Measurements from ENCODE around the gene FRMD1. TPM values are rescaled to one million over a fixed set of nuclear protein-coding genes. Genes with fewer than 3 reads are reported as not detected.

FRMD1 gene
- total and polyA plus RNA-seq, 2 experiments from 2014 or later, result 0.07 TPM; not detected in 1

DNA sequence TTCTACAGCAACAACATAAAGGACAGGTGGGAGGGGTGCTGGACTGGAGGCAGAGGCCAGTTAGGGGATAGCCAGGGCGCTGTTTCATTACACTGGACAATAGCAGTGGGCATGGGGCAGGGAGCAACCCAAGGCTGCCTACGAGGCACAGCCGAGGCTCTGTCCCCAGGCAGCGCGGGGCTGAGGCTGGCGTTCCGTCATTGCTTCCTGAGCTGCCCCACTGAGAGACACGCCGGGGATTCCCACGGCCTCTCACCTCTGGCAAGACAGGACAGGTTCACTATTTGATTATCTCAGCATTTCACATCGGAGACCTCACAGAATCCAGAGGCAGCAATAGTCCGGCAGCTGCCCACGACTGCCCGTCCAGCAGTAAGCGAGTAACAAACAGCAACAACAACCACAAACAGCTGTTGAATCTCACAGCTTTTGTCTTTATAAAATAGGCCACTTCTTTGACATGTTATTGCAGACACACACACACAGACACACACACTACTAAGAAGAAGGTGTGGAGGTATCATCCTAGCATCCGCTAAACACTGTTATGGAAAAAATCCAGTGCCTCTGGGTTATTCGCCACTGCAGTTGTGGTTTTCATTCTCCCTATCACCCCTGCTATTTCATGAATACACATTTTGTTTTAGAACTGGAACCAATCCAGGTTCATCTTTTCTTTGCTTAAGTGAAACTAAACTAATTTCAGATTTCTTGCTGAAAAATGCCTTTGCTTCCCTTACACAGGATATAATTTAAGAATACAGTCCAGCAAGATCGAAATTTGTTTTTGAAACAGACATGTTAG lies 62.1 kb downstream of the FRMD1 start:
- no peak overlapping the region for H2AFZ ChIP-seq
- H3K9me3 ChIP-seq (ENCODE audit: low read depth), result no peaks in the 10 kb centered on the region

DNA sequence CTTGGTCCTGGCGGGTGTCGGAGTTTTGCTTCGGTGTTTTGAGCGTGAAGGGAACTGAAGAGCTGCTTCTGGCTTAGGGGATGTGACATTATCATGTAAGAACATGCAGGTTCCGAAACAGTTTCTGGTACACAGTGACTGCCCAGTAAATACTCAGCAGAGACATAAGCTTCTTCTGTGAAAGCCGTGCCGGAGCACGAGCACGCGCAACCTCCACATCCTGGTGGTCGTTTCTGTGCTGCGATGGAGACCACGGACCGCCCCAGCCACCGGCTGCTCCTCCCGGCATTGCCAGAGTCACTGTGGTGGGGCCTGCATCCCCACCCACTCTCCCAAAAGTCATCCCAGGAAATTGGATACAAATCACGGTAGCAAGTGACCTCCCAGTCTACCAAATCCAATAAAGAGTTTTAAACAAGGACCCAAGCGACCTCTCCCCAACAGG lies 62.8 kb downstream of the FRMD1 start:
- Histone ChIP-seq H3K9me3 (ENCODE audit: low read depth) (peaks cover 4% of the 10 kb centered on the region), H3K4me1 (ENCODE audit: insufficient read depth) (peaks cover 15% of the 10 kb centered on the region), H3K9me2 (replicated peaks; ENCODE audit: insufficient read depth) (no peaks in the 10 kb centered on the region), H4K20me1 (ENCODE audit: insufficient read depth, poor library complexity, severe bottlenecking) (no peaks in the 10 kb centered on the region), H2AFZ (no peak overlapping the region), H3K27ac (no peak overlapping the region), H3K36me3 (replicated peaks; ENCODE audit: insufficient read depth, low read depth) (no peaks in the 10 kb centered on the region), H3K27me3 (no peaks in the 10 kb centered on the region), H3K4me2 (no peak overlapping the region), H3K79me2 (no peaks in the 10 kb centered on the region), H3K4me3 (no peak overlapping the region)
- TF ChIP-seq EZH2phosphoT487 (IDR thresholded peaks at IDR 0.05; ENCODE audit: low read depth, severe bottlenecking, unreplicated experiment) (no peak), EZH2 (IDR thresholded peaks at IDR 0.05; ENCODE audit: borderline replicate concordance) (no peak), CTCF (IDR thresholded peaks at IDR 0.05; ENCODE audit: poor library complexity) (no peak)
- DNase-seq (ENCODE audit: low spot score), result no peak
- 96% methylated on average over 17 of the region's 18 CpGs for WGBS (ENCODE audit: low lambda C conversion rate, missing lambda C conversion rate)

More for the DNA sequence above, 62.1 kb downstream of the FRMD1 start:
- Histone ChIP-seq H3K27me3 (no peaks in the 10 kb centered on the region), H3K79me2 (no peaks in the 10 kb centered on the region), H3K27ac (peak overlapping the region; percentile 68), H3K4me1 (ENCODE audit: insufficient read depth) (peaks cover 18% of the 10 kb centered on the region), H4K20me1 (ENCODE audit: insufficient read depth, poor library complexity, severe bottlenecking) (no peaks in the 10 kb centered on the region), H3K9me2 (replicated peaks; ENCODE audit: insufficient read depth) (no peaks in the 10 kb centered on the region), H3K4me3 (no peak overlapping the region), H3K4me2 (no peak overlapping the region), H3K36me3 (replicated peaks; ENCODE audit: insufficient read depth, low read depth) (no peaks in the 10 kb centered on the region)
- WGBS (ENCODE audit: low lambda C conversion rate, missing lambda C conversion rate), result 90% methylated on average over 18 of the region's 18 CpGs
- TF ChIP-seq EZH2phosphoT487 (IDR thresholded peaks at IDR 0.05; ENCODE audit: low read depth, severe bottlenecking, unreplicated experiment), result no peak
- no peak for TF ChIP-seq CTCF (IDR thresholded peaks at IDR 0.05; ENCODE audit: poor library complexity)
- no peak for TF ChIP-seq EZH2 (IDR thresholded peaks at IDR 0.05; ENCODE audit: borderline replicate concordance)
- no peak for DNase-seq (ENCODE audit: low spot score)

GRCh38 chr6:168015482-168016175 lies 63.4 kb downstream of the FRMD1 start:
- no peaks in the 10 kb centered on the region for H3K79me2 ChIP-seq
- peaks cover 10% of the 10 kb centered on the region for H3K9me3 ChIP-seq (ENCODE audit: low read depth)
- DNase-seq (ENCODE audit: low spot score), result no peak
- WGBS (ENCODE audit: low lambda C conversion rate, missing lambda C conversion rate), result 73% methylated on average over 14 of the region's 14 CpGs
- H3K27me3 ChIP-seq, result no peaks in the 10 kb centered on the region
- H4K20me1 ChIP-seq (ENCODE audit: insufficient read depth, poor library complexity, severe bottlenecking), result no peaks in the 10 kb centered on the region
- H3K9me2 ChIP-seq (replicated peaks; ENCODE audit: insufficient read depth), result no peaks in the 10 kb centered on the region
- no peaks in the 10 kb centered on the region for H3K36me3 ChIP-seq (replicated peaks; ENCODE audit: insufficient read depth, low read depth)
- H3K4me2 ChIP-seq, result no peak overlapping the region
- no peak overlapping the region for H3K4me3 ChIP-seq
- H2AFZ ChIP-seq, result no peak overlapping the region
- no peak overlapping the region for H3K27ac ChIP-seq
- peaks cover 15% of the 10 kb centered on the region for H3K4me1 ChIP-seq (ENCODE audit: insufficient read depth)
- TF ChIP-seq EZH2phosphoT487 (IDR thresholded peaks at IDR 0.05; ENCODE audit: low read depth, severe bottlenecking, unreplicated experiment) (no peak), CTCF (IDR thresholded peaks at IDR 0.05; ENCODE audit: poor library complexity) (no peak), EZH2 (IDR thresholded peaks at IDR 0.05; ENCODE audit: borderline replicate concordance) (no peak)

Data from hepatocyte (in vitro differentiated cells).